GM18867 (cell line): Measurements from ENCODE around the gene TREML1.

Source experiments
- ATAC-seq: cut with Tn5 transposase; IDR thresholded peaks from one replicate; pipeline ENCODE4 v1.9.1; 2021; ENCODE audit warnings: mild to moderate bottlenecking, moderate library complexity; ENCODE audit not compliant: unreplicated experiment

Gene TREML1

DNA sequence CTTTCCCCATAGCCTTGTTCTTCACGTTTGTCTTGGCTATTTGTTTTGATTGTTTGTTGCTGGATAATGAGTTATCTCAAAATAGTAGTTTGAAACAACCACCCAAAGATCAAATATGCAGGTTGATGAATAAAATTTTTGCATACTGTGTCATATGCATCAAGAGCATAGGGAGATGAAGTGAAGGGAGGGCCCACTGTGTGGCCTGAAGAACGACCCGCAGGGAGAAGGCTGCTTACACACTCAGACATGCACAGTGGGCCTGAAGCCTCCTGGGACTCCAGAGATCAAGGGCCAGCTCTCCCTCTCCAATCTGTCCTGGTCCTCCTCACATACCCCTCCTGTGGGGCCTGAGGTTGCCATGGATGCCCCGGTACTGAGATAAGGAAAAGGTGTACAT lies 25.0 kb upstream of the TREML1 start:
- no peak for ATAC-seq

DNA sequence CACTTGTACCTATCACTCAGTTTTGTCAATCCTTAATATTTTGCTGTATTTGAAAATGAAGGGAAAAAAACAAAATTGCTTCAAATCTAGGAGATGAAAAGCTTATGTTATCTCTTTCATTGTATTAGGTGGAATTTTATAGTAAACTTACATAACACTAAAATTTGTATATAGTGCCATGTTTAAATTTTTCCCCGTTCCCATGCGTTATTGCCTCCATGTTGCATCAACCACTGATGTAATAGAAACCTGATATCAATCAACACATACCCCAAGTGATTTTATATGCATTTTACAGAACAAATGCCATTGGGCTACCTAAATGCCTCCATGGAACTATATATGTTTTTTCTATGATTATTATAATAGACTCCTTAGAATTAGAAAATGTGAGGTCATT lies 23.5 kb upstream of the TREML1 start:
- ATAC-seq = no peak

DNA sequence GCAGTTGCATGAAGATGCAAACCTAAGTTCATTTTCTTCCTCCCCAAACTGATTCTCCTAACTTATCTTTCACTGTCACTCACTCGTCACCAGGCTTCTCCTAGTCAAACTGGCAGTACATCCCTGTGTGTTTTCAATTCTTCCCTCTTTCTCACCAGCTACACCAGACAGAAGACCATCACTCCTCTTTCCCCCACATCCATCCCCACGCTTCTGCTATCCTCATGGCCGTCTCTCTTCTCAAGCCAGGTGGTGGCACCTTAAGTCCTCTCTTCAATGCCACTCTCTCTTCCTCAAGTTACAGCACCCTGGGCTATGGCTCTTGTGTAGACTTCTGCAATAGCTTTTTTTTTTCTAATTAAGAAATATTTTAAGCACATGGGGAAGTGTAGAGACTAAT lies 23.1 kb upstream of the TREML1 start:
- ATAC-seq = no peak

DNA sequence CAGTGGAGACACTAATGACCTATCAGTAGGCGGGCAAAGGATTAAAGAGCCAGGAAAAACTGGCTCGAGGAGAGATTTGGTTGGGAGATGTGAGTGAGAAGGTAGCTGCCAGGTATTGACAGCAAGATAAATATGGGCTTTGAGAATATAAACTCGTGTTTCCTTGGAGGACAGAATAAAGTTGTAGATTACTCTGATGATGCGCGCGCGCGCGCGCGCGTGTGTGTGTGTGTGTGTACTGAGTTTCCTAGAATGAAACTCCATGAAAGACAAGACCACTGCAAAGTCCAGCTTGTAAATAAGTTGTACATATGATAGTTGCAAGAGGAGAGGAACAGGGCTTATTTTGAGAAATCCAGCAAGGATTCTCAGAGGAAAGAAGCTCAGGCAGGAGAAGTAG lies 22.0 kb upstream of the TREML1 start:
- ATAC-seq = no peak

DNA sequence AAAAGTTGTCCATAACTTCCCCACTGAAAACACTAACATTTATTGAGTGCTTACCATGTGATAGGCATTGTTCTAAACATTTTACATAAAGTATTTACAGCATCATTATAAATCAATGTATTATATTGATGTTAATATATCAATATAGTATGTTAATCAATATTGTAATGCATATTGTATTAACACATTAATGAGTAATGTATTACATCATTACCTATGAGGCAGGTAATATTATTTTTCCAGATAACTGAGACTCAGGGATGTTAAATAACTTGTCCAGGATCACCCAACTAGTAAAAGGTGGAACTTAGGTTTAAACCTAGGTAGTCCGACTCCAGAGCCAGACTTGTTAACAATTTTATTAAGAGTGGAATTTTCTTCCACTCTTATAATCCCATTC lies 20.9 kb upstream of the TREML1 start:
- no peak for ATAC-seq

DNA sequence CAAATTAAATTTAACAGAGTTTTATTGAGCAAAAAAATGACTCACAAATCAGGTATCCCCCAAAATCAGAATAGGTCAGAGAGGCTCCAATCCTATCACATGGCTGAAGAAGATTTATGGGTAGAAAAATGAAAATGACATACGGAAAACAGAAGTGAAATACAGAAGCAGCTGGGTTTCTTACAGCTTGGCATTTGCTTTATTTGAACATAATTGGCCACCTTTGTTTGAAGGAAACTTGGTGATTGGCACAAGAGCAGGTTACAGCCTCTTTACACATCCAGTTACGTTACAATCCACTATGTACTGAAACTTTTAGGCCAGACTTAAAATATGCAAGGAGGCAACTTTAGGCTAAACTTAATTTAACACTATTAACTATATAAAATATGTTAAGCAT lies 20.5 kb upstream of the TREML1 start:
- no peak for ATAC-seq

DNA sequence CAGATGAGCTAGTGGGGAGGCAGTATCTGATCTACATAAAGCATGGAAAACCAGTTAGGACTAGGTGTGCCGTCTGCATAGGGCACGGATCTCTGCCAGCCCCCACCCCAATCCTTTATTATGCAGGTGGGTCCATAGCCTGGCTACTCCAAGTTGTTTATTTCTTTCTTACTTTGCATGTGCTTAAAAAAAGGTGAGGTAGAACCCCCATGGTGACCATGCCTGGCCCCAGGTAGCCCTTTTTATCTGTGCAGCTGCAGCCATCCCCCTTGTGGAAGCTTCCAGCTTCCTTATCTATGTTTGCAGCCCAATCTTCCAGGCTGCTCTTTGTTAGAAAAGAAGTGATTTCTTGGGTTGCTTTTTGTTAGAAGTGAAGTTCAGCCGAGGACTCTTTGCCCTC lies 17.8 kb upstream of the TREML1 start:
- ATAC-seq = no peak

DNA sequence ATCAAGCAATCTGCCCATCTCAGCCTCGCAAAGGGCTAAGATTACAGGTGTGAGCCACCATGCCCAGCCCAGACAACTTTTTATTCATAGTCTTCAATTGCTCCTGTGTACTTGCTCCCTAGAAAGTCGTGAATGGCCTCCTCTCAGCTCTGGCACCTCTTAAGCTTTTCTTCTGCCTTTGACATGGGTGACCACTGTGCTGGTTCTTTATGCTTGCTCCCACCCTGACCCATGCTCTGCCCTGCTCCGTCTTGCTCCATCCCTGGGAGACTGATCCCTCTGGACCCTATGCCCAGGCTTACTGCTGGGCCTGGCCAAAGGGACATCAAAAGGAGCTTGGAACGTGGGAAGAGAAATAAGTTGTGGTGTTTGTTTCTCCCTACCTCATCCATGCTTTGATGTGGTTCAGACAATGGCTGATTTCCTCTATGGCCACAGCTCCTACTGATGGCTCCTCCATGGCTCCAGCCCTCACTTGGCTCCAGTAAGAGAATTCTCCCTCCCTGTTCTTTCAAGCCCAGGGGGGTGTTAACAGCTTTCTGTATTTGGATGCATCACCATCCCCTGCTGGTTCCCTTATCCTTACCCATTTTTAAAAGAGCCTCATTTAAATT lies 16.5 kb upstream of the TREML1 start:
- ATAC-seq = no peak

DNA sequence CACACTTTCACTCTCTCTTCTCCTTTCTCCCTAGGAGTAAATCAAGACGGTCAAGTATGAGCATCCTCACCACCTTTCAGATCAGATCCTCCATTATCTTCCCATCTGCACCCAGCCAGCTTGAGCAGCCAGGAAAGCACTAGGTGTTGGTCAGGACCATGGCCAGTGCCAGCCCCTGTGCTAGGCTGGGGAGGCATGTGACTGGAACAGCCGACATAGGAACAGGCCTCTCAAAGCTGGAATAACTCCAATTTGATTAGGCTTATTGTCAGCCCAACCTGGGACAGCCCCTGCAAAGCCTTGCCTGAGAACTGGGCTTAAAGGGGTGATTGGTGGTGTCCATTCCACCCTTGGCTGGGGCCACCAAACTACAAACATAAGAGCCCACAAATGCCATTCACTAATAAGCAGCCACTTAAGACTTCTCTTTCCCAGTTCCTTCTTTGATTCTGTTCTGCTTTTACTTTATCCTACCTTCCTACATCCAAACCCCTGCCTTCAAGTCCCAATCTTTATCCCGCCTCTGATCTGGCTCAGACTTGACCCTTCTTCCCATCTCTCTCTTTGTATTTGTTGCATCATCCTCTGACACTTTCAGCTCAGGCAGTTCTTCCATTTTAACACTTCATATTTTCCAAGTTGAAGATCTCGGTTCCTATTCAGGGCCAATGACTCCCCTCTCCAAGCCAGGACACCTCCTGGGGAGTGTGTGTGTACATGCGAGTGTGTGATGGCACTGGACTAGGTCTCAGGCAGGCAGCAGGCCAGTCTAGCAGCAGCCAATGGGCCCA lies 13.2 kb upstream of the TREML1 start:
- ATAC-seq = no peak

DNA sequence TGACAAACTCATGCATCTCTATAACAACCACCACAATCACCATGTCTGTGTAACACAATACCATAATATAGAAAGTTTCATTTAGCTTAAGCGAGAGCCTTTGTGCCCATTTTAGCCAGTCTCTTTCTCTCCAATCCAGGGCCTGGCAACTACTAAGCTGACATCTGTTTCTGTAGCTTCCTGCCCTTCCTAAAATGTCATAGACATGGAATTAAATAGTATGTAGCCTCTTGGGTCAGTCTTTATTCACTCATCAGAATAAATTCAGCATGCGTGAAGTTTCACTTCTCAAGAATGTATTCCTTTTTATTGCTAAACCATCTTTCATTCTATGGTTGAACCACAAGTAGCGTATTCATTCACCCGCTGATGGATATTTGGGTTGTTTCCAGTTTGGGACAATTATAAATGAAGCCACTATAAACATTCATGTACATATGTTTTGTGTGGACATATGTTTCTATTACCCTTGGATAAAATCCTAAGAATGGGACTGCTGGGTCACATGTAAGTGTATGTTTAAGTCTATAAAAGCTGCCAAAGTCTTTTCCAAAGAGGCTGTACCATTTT lies 10.5 kb upstream of the TREML1 start:
- no peak for ATAC-seq

DNA sequence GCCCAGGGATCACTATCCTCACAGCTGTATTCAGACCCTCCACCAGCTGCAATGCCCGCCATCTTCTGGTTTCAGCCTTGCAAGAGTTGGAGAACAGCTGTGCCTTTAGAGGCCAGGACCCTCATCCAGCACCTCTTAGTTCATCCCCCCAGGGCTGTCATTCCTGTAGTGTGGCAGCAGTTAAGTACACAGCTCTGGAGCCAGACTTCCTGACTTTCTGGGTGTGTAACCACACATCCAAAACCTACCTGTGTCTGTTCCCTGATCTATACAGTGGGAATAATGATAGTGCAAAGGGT lies 9.2 kb upstream of the TREML1 start:
- ATAC-seq = no peak

DNA sequence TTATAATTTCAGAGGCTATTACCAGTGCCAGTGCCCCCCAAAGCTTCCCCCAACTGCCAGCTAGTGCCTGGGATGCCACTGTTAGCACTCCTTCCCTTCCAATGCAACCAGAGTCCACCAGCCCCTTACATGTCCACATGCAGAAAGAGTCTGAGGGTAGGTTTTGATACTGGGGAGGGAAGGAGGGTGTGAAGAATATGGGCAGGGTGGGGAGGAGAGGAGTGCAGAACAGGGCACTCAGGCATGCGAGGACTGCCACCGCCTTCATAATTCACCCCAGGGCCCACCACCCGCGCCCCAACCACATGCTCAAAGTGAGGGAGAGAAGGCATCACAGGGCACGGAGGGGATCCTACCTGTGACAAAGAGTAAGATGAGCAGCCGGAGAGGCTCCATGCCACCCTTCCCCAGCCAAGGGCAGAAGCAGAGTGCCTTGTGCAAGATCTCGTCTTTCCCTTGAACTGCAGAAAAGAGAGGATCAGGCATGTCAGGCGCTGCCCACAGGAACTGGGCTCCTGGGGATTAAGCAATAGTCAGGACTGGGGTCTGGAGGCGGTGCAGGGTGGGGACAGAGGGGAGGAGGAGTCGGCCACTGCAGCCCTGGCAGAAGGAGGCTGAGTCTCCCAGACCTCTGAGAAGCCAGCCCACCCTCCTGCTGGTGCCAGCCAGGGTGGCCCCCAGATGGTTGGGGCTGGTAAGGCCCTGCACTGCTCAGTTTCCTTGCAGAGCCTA lies 8.7 kb upstream of the TREML1 start, which contains the start of gene TREM2:
Gene TREM2 (minus strand): TSS at position 430 of the 732 bp plus-strand sequence. CDS start 34 bp downstream, at position 396.
- ATAC-seq = no peak

DNA sequence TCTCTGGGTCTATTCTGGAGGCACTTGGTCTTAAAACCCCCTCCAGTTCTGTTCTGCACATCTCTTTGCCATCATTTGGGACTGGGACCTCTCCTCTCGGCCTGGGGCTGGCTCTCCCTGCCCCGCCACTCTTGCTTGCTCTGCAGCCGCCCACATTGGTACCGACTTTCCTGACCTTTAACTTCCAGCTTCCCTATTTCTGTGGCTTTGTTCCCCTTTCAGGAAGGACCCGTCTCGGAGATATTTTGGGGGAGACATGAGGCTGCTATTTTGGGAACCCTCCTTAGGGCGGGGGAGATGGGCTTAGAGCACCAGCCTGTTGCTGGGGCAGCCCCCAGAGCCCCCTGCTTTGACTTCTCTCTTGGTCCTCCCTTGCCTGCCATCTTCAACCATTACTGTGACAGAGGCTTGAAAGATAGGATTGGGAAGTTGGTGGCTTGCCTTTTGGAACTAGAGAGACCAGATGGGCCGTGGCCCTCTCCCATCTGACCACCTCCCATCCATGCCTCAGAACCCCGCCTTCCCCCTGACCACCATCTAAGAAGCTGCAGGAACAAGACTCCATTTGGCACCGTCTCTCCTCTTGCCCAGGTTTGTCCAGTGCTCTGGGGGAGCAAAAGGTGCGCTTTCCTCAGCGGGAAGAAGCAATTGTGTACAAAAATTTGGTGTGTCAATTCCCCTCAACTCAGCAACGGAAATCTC lies 7.9 kb upstream of the TREML1 start:
- ATAC-seq = no peak

DNA sequence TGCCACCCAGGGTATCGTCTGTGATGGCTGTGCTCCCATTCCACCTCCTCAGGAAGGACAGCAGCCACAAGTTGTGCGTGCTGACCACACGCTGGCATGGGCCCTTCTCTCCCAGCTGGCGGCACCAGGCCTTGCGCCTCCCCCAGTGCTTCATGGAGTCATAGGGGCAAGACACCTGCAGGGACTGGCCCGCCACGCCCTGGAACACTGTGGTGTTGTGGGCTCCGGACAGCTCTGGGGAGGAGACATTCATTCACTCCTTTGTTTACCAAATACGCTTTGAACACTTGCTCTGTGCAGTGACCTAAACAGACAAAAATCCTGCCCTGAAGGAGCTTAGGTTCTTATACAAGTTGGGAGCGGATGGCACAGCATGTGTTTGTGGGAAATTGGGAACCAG lies 7.2 kb upstream of the TREML1 start:
- ATAC-seq = no peak

DNA sequence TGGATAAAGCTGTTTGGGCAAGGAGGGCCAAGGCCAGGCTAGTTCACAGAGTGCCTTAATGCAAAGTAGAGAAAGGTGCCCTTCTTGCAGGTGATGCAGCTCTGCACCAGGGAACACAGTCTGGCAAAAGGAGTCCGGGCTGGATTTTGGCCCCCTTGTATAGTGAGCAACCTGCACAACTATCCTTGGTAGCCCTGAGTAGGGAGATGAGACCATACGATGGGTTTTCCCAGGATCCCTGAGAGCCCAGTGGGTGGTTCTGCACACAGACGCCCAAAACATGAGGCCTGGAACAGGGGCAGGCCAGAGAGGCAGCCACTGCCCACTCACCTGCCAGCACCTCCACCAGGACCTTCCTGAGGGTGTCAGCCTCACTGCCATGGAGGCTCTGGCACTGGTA lies 6.8 kb upstream of the TREML1 start:
- ATAC-seq = no peak

DNA sequence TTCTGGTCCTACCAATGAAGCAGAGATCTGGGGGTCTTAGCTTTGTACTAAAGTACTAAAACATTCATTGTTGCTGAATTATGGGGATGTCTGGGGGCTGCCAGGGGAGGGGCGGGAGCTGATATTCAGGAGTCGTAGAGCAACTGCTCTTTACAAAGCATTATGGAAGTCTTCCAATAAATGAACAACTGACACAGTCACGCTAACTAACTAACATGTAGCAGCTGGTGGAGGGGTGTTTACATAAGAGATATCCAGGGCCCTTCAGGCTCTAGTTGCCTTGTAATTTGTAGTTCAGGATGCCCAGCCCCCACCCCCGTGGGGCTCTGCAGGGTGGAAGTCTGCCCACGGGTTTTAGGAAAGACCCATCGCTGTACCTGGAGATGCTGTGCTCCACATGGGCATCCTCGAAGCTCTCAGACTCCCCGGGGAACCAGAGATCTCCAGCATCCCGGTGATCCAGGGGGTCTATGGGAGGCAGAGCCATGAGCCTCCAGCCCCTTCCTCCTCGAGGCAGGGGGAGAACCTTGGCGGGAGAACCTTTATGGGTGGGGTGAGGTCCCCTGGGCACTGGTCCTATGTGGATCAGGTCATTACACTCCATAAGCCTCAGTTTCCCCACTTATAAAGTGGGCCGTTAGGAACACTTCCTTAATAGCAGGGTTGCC lies 5.4 kb upstream of the TREML1 start:
- ATAC-seq = no peak

DNA sequence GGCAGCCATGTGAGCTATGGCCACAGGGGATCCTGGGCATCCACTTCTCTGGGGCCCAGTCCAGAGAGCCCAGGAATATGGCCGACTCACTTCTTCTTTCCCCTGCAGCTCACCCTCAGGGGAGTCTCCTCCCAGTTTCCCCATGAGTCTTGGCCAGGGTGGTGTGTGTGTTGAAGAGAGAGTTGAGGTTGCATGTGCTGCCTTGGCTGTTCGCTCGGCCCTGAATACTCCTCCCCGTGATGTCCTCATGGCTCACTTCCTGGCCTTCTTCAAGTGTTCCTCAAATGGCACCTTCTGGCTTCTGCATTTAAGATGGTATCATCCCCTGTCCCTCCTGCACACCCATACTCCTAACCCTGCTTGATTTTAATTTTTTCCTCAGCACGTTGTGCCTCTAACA lies 3.2 kb upstream of the TREML1 start:
- ATAC-seq = no peak

DNA sequence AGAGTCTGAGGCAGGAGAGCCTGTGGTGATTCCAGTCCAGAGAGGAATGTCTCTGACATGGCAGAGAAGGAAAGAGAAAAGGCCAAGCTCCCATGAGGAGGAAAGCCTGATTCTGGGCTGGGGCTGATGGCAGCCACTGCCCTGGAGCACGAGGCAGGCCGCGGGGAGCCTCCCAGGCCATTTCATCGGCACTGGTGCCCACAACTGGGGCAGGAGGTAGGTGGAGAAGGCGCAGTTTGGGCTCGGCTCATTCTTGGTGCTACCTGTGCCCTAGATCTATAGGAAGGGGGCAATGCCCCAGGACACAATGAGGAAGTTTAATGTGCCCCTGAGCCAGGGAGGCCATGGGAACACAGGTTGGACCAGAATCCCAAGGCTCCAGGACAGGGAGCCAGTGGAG lies 2.6 kb upstream of the TREML1 start:
- ATAC-seq = no peak

DNA sequence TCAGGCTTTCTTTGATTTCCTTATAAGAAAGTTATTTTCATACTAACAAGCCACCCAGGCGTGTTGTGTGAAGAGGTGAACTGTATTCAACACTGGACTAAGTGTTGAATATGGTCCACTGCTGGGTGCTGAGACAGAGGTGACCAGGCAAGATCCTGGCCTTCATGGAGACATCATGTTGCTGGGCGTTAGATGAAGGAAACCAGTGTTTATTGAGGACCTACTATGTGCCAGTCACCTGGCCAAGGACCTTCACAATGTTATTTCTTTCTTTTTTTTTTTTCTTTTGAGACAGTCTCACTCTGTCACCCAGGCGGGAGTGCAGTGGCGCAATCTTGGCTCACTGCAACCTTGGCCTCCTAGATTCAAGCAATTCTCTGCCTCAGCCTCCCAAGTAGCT lies 1.9 kb upstream of the TREML1 start:
- ATAC-seq = no peak

DNA sequence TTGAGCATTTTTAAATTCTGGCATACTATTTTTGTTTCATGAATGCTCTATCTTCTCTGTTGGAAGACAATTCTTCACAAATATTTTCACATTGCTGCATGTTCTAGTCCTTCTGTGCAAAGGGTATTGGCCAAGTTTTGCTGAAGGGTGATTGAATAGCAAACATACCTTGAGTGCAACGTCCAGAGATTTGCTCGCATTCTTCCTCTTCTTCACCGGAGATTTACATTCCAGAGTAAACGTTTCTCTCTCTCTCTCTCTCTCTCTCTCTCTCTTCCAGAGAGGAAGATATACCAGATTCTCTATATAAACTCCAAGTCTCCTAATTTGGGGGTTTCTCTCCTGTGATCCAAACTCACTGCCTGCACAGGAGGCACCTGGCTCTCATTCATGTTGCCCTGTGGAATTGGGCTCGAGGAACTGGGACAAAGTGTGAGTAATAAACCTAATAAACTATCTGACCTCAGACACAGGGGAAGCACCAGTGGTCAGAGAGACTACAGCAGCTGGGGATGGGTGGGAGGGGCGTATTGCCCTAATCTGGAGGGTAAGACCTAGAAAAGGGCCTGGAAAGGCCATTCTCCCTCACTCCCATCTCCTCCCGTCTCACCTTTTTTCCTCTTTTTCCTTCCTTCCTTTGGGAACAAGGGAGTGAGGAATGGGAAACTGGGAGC lies 1.1 kb upstream of the TREML1 start:
- ATAC-seq = no peak
